CD8-positive, alpha-beta memory T cell (primary cell): Measurements from ENCODE around the gene EEF2. TPM values are rescaled to one million over a fixed set of nuclear protein-coding genes. Genes with fewer than 3 reads are reported as not detected.
A peak's percentile ranks its signal among the peaks of the same experiment; 100 is the strongest.

ENCODE experiments used
- CTCF ChIA-PET: fragments of 350-600 bp; sonication (Branson Sonifier 250); formaldehyde crosslinking; loops from one replicate; lab custom pipeline; 2021; ENCODE audit warnings: antibody characterized with exemption; lab: Charles Lee
- POLR2A ChIA-PET: fragments of 350-600 bp; sonication (Branson Sonifier 250); formaldehyde crosslinking; loops from one replicate; lab custom pipeline; 2021; ENCODE audit warnings: antibody characterized with exemption; lab: Charles Lee
- DNase-seq, 5 donors: peaks; one replicate each; pipeline versions ENCODE4 v3.0.0 to v3.0.0-alpha.2; 2020 to 2022; ENCODE audit warnings: mixed read lengths in 1 of 5
- H3K27ac ChIP-seq: one replicate; pipeline ENCODE4 v1.7.0; 2013; ENCODE audit warnings: low read depth, mild to moderate bottlenecking, low read length, moderate library complexity
- H3K27me3 ChIP-seq: 2 replicates; pipeline ENCODE4 v1.7.0; 2013; ENCODE audit warnings: low read length, mild to moderate bottlenecking; ENCODE audit not compliant: insufficient read depth, poor library complexity, severe bottlenecking
- H3K36me3 ChIP-seq: 2 replicates; pipeline ENCODE4 v1.7.0; 2013; ENCODE audit warnings: mild to moderate bottlenecking, low read length, moderate library complexity; ENCODE audit not compliant: insufficient read depth
- H3K4me1 ChIP-seq: 2 replicates; pipeline ENCODE4 v1.7.0; 2013; ENCODE audit warnings: mild to moderate bottlenecking, low read length, moderate library complexity; ENCODE audit not compliant: insufficient read depth
- H3K4me3 ChIP-seq: 2 replicates; pipeline ENCODE4 v1.7.0; 2013; ENCODE audit warnings: mild to moderate bottlenecking, low read length
- H3K9me3 ChIP-seq: 2 replicates; pipeline ENCODE4 v1.7.0; 2013; ENCODE audit warnings: mild to moderate bottlenecking, low read length
- H3K27ac Mint-ChIP-seq, 8 donors: one replicate each; pipeline ENCODE4 v1.8.0; 2020 to 2021; ENCODE audit warnings: mixed read lengths in 8 of 8, mild to moderate bottlenecking in 6 of 8, inconsistent platforms in 3 of 8, moderate library complexity in 3 of 8
- H3K27me3 Mint-ChIP-seq, 2 donors: one replicate each; pipeline ENCODE4 v1.8.0; 2020 to 2021; ENCODE audit warnings: mixed read lengths in 2 of 2, mild to moderate bottlenecking in 1 of 2, moderate library complexity in 1 of 2
- H3K36me3 Mint-ChIP-seq, 3 donors: one replicate each; pipeline ENCODE4 v1.8.0; 2020 to 2021; ENCODE audit warnings: mixed read lengths in 3 of 3, inconsistent platforms in 1 of 3, mild to moderate bottlenecking in 1 of 3
- H3K4me1 Mint-ChIP-seq, 3 donors: one replicate each; pipeline ENCODE4 v1.8.0; 2020 to 2021; ENCODE audit warnings: mixed read lengths in 3 of 3, inconsistent platforms in 1 of 3, mild to moderate bottlenecking in 1 of 3
- H3K4me3 Mint-ChIP-seq, 7 donors: one replicate each; pipeline ENCODE4 v1.8.0; 2020 to 2021; ENCODE audit warnings: mixed read lengths in 7 of 7, mild to moderate bottlenecking in 6 of 7, moderate library complexity in 4 of 7, inconsistent platforms in 2 of 7
- H3K9me3 Mint-ChIP-seq, 5 donors: one replicate each; pipeline ENCODE4 v1.8.0; 2020 to 2022; ENCODE audit warnings: mixed read lengths in 5 of 5, mild to moderate bottlenecking in 3 of 5, moderate library complexity in 2 of 5, inconsistent platforms in 1 of 5
- polyA plus RNA-seq: library from polyadenylated mRNA; unstranded; fragments of 300-500 nt; fragmentation: Illumina TruSeq; gene quantifications from one replicate; pipeline ENCODE4 v1.2.3, GENCODE V29; 2021
- total RNA-seq, 2 experiments: library from RNA; stranded (reverse); gene quantifications; one replicate each; pipeline ENCODE4 v1.2.3, GENCODE V29; 2021

The EEF2 gene
- total and polyA plus RNA-seq, 3 experiments from 2014 or later, result 533 to 3,129 (median 3,106) TPM

- Mint-ChIP-seq H3K27ac (peak overlapping the region; percentile 63 to 98 (median 97)), H3K27me3 (peaks cover 0 to 10% of the 10 kb centered on the region in 2 donors), H3K4me3 (peak overlapping the region; percentile 94 to 99 (median 97)), H3K4me1 (peaks cover 50 to 64% (median 61%) of the 10 kb centered on the region in 3 donors), H3K9me3 (no peaks in the 10 kb centered on the region), H3K36me3 (peaks cover 8 to 48% (median 16%) of the 10 kb centered on the region in 3 donors)
- Histone ChIP-seq H3K4me1 (peaks cover 46% of the 10 kb centered on the region), H3K36me3 (peaks cover 35% of the 10 kb centered on the region), H3K9me3 (no peaks in the 10 kb centered on the region), H3K4me3 (peak overlapping the region; percentile 90), H3K27me3 (no peaks in the 10 kb centered on the region), H3K27ac (peak overlapping the region; percentile 51)
- DNase-seq, result no peak
- POLR2A ChIA-PET, result interaction anchor here (0.5 to 2.8 kb wide), 15 partner anchors 9 to 1058 kb away, joined by 3 to 25 read pairs (median 4); partner anchors contain the start of genes DAPK3, MRPL54, YJU2 and ZBTB7A
- CTCF ChIA-PET, result interaction anchor here (0.6 to 2.6 kb wide), 19 partner anchors 9 to 392 kb away, joined by 3 to 17 read pairs (median 4); partner anchors contain the start of genes DAPK3, PIAS4, YJU2 and ZBTB7A
Measured at GRCh38 chr19:3985643-3986259, 488 bp upstream of the EEF2 start.

- H3K36me3 Mint-ChIP-seq, result peaks cover 8 to 58% (median 16%) of the 10 kb centered on the region in 3 donors
- peaks cover 47% of the 10 kb centered on the region for H3K36me3 ChIP-seq
- CTCF ChIA-PET, result interaction anchor here (1.1 to 2.6 kb wide), 6 partner anchors 9 to 217 kb away, joined by 5 to 14 read pairs (median 7); partner anchors contain the start of genes DAPK3 and ZBTB7A
Measured at GRCh38 chr19:3984584-3984907, 717 bp downstream of the EEF2 start.

GRCh38 chr19:3983936-3984583 lies 1.2 kb downstream of the EEF2 start:
- DNase-seq, result peak in 1 of 5 donors; percentile 6
- H3K4me1 Mint-ChIP-seq, result peaks cover 50 to 67% (median 55%) of the 10 kb centered on the region in 3 donors
- H3K4me3 ChIP-seq, result peak overlapping the region; percentile 90

More at GRCh38 chr19:3984584-3984907, 717 bp downstream of the EEF2 start:
- Histone ChIP-seq H3K9me3 (no peaks in the 10 kb centered on the region), H3K4me3 (peak overlapping the region; percentile 90), H3K27ac (peak overlapping the region; percentile 86), H3K27me3 (no peaks in the 10 kb centered on the region), H3K4me1 (peaks cover 46% of the 10 kb centered on the region)
- H3K27ac Mint-ChIP-seq, result peak overlapping the region; percentile 92 to 98 (median 97)
- POLR2A ChIA-PET, result interaction anchor here (0.6 to 2.8 kb wide), 11 partner anchors 8 to 262 kb away, joined by 3 to 25 read pairs (median 5); partner anchors contain the start of genes DAPK3, MRPL54, PIAS4 and YJU2
- H3K4me3 Mint-ChIP-seq, result peak overlapping the region; percentile 94 to 99 (median 97)
- peaks cover 48 to 63% (median 55%) of the 10 kb centered on the region in 3 donors for H3K4me1 Mint-ChIP-seq
- H3K9me3 Mint-ChIP-seq, result no peaks in the 10 kb centered on the region
- H3K27me3 Mint-ChIP-seq, result peaks cover 0 to 10% of the 10 kb centered on the region in 2 donors
- no peak for DNase-seq

GRCh38 chr19:3983542-3983914 lies 1.7 kb downstream of the EEF2 start:
- H3K27ac ChIP-seq, result peak overlapping the region; percentile 86
- H3K36me3 ChIP-seq, result peaks cover 54% of the 10 kb centered on the region
- H3K4me1 ChIP-seq, result peaks cover 46% of the 10 kb centered on the region
- peaks cover 11 to 66% (median 16%) of the 10 kb centered on the region in 3 donors for H3K36me3 Mint-ChIP-seq
- H3K9me3 ChIP-seq, result no peaks in the 10 kb centered on the region
- no peaks in the 10 kb centered on the region for H3K9me3 Mint-ChIP-seq
- peak overlapping the region; percentile 92 to 98 (median 97) for H3K27ac Mint-ChIP-seq
- DNase-seq, result no peak
- H3K27me3 ChIP-seq, result no peaks in the 10 kb centered on the region
- H3K4me3 Mint-ChIP-seq, result peak overlapping the region; percentile 94 to 99 (median 97)
- peaks cover 50 to 67% (median 55%) of the 10 kb centered on the region in 3 donors for H3K4me1 Mint-ChIP-seq
- ChIA-PET CTCF (interaction anchor here (1.1 to 2.6 kb wide), 3 partner anchors 8 to 83 kb away, joined by 6 to 14 read pairs (median 7); partner anchors contain the start of genes DAPK3 and ZBTB7A), POLR2A (interaction anchor here (0.6 to 2.8 kb wide), 6 partner anchors 8 to 122 kb away, joined by 3 to 25 read pairs (median 6); partner anchors contain the start of genes DAPK3, PIAS4 and ZBTB7A)
- peak overlapping the region; percentile 90 for H3K4me3 ChIP-seq
- H3K27me3 Mint-ChIP-seq, result peaks cover 0 to 10% of the 10 kb centered on the region in 2 donors

More at GRCh38 chr19:3983936-3984583, 1.2 kb downstream of the EEF2 start:
- H3K36me3 Mint-ChIP-seq, result peaks cover 11 to 63% (median 16%) of the 10 kb centered on the region in 3 donors
- Histone ChIP-seq H3K9me3 (no peaks in the 10 kb centered on the region), H3K27ac (peak overlapping the region; percentile 86), H3K4me1 (peaks cover 46% of the 10 kb centered on the region), H3K36me3 (peaks cover 52% of the 10 kb centered on the region), H3K27me3 (no peaks in the 10 kb centered on the region)
- no peaks in the 10 kb centered on the region for H3K9me3 Mint-ChIP-seq
- ChIA-PET POLR2A (interaction anchor here (1.0 to 2.8 kb wide), 6 partner anchors 9 to 121 kb away, joined by 3 to 25 read pairs (median 5); partner anchors contain the start of genes DAPK3, PIAS4 and ZBTB7A), CTCF (interaction anchor here (1.1 to 2.6 kb wide), 3 partner anchors 9 to 83 kb away, joined by 6 to 14 read pairs (median 7); partner anchors contain the start of genes DAPK3 and ZBTB7A)
- H3K4me3 Mint-ChIP-seq, result peak overlapping the region; percentile 94 to 99 (median 97)
- H3K27me3 Mint-ChIP-seq, result peaks cover 0 to 10% of the 10 kb centered on the region in 2 donors
- H3K27ac Mint-ChIP-seq, result peak overlapping the region; percentile 92 to 98 (median 97)

- no peak overlapping the region for H3K4me3 ChIP-seq
- no peak for DNase-seq
- H3K36me3 ChIP-seq, result peaks cover 59% of the 10 kb centered on the region
- H3K9me3 ChIP-seq, result no peaks in the 10 kb centered on the region
- Mint-ChIP-seq H3K27ac (peak overlapping the region; percentile 59 to 98 (median 96)), H3K36me3 (peaks cover 14 to 70% (median 19%) of the 10 kb centered on the region in 3 donors), H3K27me3 (peaks cover 0 to 13% of the 10 kb centered on the region in 2 donors), H3K4me3 (peak overlapping the region; percentile 94 to 99 (median 97)), H3K4me1 (peaks cover 49 to 65% (median 55%) of the 10 kb centered on the region in 3 donors), H3K9me3 (no peaks in the 10 kb centered on the region)
- CTCF ChIA-PET, result no interaction called here
- peaks cover 43% of the 10 kb centered on the region for H3K4me1 ChIP-seq
- no peaks in the 10 kb centered on the region for H3K27me3 ChIP-seq
- POLR2A ChIA-PET, result interaction anchor here (0.6 to 1.8 kb wide), 3 partner anchors 12 to 122 kb away, joined by 4 to 10 read pairs (median 5); partner anchors contain the start of gene DAPK3
- peak overlapping the region; percentile 86 for H3K27ac ChIP-seq
Measured at GRCh38 chr19:3982701-3983541, 2.3 kb downstream of the EEF2 start.

- H3K27ac Mint-ChIP-seq, result peak overlapping the region in 5 of 8 donors; percentile 21 to 92 (median 29)
- DNase-seq, result no peak
- peak overlapping the region in 4 of 7 donors; percentile 50 to 98 (median 96) for H3K4me3 Mint-ChIP-seq
- ChIA-PET CTCF (interaction anchor here (0.7 kb wide), 2 partner anchors 10 to 220 kb away, joined by 3 read pairs; partner anchors contain the start of gene MRPL54), POLR2A (interaction anchor here (1.8 kb wide), 1 partner anchor 11 kb away, joined by 10 read pairs; the partner anchor contains the start of gene DAPK3)
- Histone ChIP-seq H3K4me1 (peaks cover 35% of the 10 kb centered on the region), H3K27me3 (no peaks in the 10 kb centered on the region), H3K36me3 (peaks cover 69% of the 10 kb centered on the region), H3K4me3 (no peak overlapping the region), H3K9me3 (no peaks in the 10 kb centered on the region), H3K27ac (no peak overlapping the region)
- H3K9me3 Mint-ChIP-seq, result no peaks in the 10 kb centered on the region
- H3K4me1 Mint-ChIP-seq, result peaks cover 42 to 58% (median 48%) of the 10 kb centered on the region in 3 donors
- peaks cover 14 to 79% (median 20%) of the 10 kb centered on the region in 3 donors for H3K36me3 Mint-ChIP-seq
- H3K27me3 Mint-ChIP-seq, result peaks cover 0 to 12% of the 10 kb centered on the region in 2 donors
Measured at GRCh38 chr19:3981736-3982681, 3.3 kb downstream of the EEF2 start.
